Measurements from ENCODE around the gene APOL1. TPM values are rescaled to one million over a fixed set of nuclear protein-coding genes. Genes with fewer than 3 reads are reported as not detected.

The APOL1 gene
- total and polyA plus RNA-seq, 10 donors = 10.0 to 108 (median 44.7) TPM

GRCh38 chr22:36221799-36222751 is 30.9 kb upstream of the APOL1 start:
- H3K9me3 ChIP-seq = no peaks in the 10 kb centered on the region
- peaks cover 0 to 28% (median 3%) of the 10 kb centered on the region in 6 donors for H3K36me3 ChIP-seq
- 11 to 17% (median 14%) methylated on average over 7 of the region's 7 CpGs for WGBS, 5 donors
- peaks cover 0 to 17% (median 8%) of the 10 kb centered on the region in 6 donors for H3K4me1 ChIP-seq
- intact Hi-C loops (cut with DNase I; ENCODE audit: low total_unique reads) = no loop called here
- H3K27ac ChIP-seq = no peak overlapping the region
- H3K4me3 ChIP-seq = no peak overlapping the region
- peak; percentile 85 for DNase-seq
- H3K27me3 ChIP-seq (replicated peaks in 1 of 7) = no peaks in the 10 kb centered on the region
- TF ChIP-seq CTCF (IDR thresholded peaks at IDR 0.05 in 8 of 11, conservative IDR thresholded peaks at IDR 0.05 in 3 of 11) (peak; percentile 28 to 72 (median 56)), POLR2A (IDR thresholded peaks at IDR 0.05) (no peak), POLR2AphosphoS5 (IDR thresholded peaks at IDR 0.05) (peak in 1 of 3 donors; percentile 36)

- intact Hi-C loops (cut with DNase I; ENCODE audit: low total_unique reads) = no loop called here
- peaks cover 0 to 17% (median 8%) of the 10 kb centered on the region in 6 donors for H3K4me1 ChIP-seq
- TF ChIP-seq POLR2AphosphoS5 (IDR thresholded peaks at IDR 0.05) (no peak), CTCF (IDR thresholded peaks at IDR 0.05 in 8 of 11, conservative IDR thresholded peaks at IDR 0.05 in 3 of 11) (no peak), POLR2A (IDR thresholded peaks at IDR 0.05) (no peak)
- no peaks in the 10 kb centered on the region for H3K9me3 ChIP-seq
- no peak for DNase-seq
- H3K36me3 ChIP-seq = peaks cover 0 to 37% (median 12%) of the 10 kb centered on the region in 6 donors
- 83 to 93% (median 88%) methylated on average over 9 of the region's 9 CpGs for WGBS, 5 donors
- H3K4me3 ChIP-seq = no peak overlapping the region
- H3K27ac ChIP-seq = no peak overlapping the region
- H3K27me3 ChIP-seq (replicated peaks in 1 of 7) = no peaks in the 10 kb centered on the region
Observed at GRCh38 chr22:36222887-36223450, 30.0 kb upstream of the APOL1 start.

- WGBS, 5 donors = 80 to 90% (median 84%) methylated on average over 8 of the region's 8 CpGs
- H3K9me3 ChIP-seq = no peaks in the 10 kb centered on the region
- no peak overlapping the region for H3K27ac ChIP-seq
- peaks cover 0 to 17% (median 8%) of the 10 kb centered on the region in 6 donors for H3K4me1 ChIP-seq
- DNase-seq = no peak
- H3K4me3 ChIP-seq = no peak overlapping the region
- TF ChIP-seq POLR2AphosphoS5 (IDR thresholded peaks at IDR 0.05) (no peak), CTCF (IDR thresholded peaks at IDR 0.05 in 8 of 11, conservative IDR thresholded peaks at IDR 0.05 in 3 of 11) (no peak), POLR2A (IDR thresholded peaks at IDR 0.05) (no peak)
- intact Hi-C loops (cut with DNase I; ENCODE audit: low total_unique reads) = no loop called here
- no peaks in the 10 kb centered on the region for H3K27me3 ChIP-seq (replicated peaks in 1 of 7)
- H3K36me3 ChIP-seq = peaks cover 0 to 43% (median 17%) of the 10 kb centered on the region in 6 donors
Observed at GRCh38 chr22:36223504-36223903, 29.4 kb upstream of the APOL1 start.

GRCh38 chr22:36224245-36224644 is 28.7 kb upstream of the APOL1 start:
- no peaks in the 10 kb centered on the region for H3K9me3 ChIP-seq
- H3K4me3 ChIP-seq = no peak overlapping the region
- WGBS, 5 donors = 79 to 98% (median 93%) methylated on average over 4 of the region's 4 CpGs
- H3K36me3 ChIP-seq = peaks cover 0 to 50% (median 24%) of the 10 kb centered on the region in 6 donors
- no peaks in the 10 kb centered on the region for H3K27me3 ChIP-seq (replicated peaks in 1 of 7)
- H3K4me1 ChIP-seq = peaks cover 0 to 17% (median 8%) of the 10 kb centered on the region in 6 donors
- TF ChIP-seq CTCF (IDR thresholded peaks at IDR 0.05 in 8 of 11, conservative IDR thresholded peaks at IDR 0.05 in 3 of 11) (no peak), POLR2A (IDR thresholded peaks at IDR 0.05) (no peak), POLR2AphosphoS5 (IDR thresholded peaks at IDR 0.05) (no peak)
- no peak for DNase-seq
- intact Hi-C loops (cut with DNase I; ENCODE audit: low total_unique reads) = no loop called here
- no peak overlapping the region for H3K27ac ChIP-seq
